HL-60 (cell line): ENCODE data around the gene ELAVL4.

Source experiments
- GABPA ChIP-seq: IDR thresholded peaks from 2 replicates; pipeline ENCODE4 v1.6.1; 2012; ENCODE audit warnings: low read depth
- POLR2AphosphoS5 ChIP-seq: IDR thresholded peaks from 2 replicates; pipeline ENCODE4 v1.6.1; 2012; ENCODE audit warnings: low read depth
- REST ChIP-seq: IDR thresholded peaks from 2 replicates; pipeline ENCODE4 v1.6.1; 2012; ENCODE audit warnings: low read depth; ENCODE audit not compliant: insufficient replicate concordance
- SPI1 ChIP-seq: IDR thresholded peaks from 2 replicates; pipeline ENCODE4 v1.6.1; 2012; ENCODE audit warnings: low read depth, mild to moderate bottlenecking, borderline replicate concordance
- TF ChIP-seq, protein P1 (sequence below): IDR thresholded peaks from one replicate; pipeline ENCODE4 v1.5.1; 2011; ENCODE audit warnings: low read length, control low read depth, inconsistent platforms; ENCODE audit not compliant: insufficient read depth

DNA sequence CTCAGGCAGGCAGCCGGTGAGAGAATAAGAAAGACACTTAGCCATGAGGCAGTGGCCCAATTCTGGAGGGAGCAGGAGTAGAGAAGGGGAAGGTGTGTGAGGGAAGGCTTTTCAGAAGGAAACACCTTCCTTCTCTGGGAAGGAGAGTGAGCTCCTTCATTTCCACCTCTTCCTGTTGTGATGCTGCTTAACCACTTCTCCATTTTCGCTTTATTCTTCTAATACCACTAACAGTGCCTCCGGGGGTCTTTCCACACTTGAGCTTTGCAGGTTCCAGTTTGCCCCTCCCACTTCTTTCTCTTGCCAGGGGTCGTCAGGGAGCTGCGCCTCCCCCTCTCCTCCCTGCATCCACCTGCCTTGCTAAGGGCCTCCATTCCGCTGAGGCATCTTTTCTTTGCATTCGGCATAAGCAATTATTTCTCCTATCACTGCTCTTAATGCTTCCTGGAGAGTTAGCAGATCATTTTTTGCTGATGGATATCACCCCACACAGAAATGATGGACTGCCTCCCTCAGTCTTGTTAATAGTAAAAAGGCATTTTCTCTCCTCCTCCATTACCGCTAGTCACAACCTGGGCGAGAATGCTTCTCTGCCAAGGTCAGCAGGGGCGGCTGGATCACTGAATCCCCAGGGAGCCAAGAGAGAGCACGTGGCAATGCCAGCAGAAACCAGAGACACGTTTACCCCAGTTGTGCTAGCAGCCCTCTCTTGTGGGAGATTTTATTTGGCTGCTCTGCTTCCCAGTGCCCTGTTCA is 74.8 kb downstream of the ELAVL4 start:
- TF ChIP-seq REST, result no peak
- TF ChIP-seq, protein P1, sequence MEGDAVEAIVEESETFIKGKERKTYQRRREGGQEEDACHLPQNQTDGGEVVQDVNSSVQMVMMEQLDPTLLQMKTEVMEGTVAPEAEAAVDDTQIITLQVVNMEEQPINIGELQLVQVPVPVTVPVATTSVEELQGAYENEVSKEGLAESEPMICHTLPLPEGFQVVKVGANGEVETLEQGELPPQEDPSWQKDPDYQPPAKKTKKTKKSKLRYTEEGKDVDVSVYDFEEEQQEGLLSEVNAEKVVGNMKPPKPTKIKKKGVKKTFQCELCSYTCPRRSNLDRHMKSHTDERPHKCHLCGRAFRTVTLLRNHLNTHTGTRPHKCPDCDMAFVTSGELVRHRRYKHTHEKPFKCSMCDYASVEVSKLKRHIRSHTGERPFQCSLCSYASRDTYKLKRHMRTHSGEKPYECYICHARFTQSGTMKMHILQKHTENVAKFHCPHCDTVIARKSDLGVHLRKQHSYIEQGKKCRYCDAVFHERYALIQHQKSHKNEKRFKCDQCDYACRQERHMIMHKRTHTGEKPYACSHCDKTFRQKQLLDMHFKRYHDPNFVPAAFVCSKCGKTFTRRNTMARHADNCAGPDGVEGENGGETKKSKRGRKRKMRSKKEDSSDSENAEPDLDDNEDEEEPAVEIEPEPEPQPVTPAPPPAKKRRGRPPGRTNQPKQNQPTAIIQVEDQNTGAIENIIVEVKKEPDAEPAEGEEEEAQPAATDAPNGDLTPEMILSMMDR, result no peak
- peak; percentile 75 for TF ChIP-seq SPI1
- no peak for TF ChIP-seq GABPA
- no peak for TF ChIP-seq POLR2AphosphoS5
